ENCODE results near the gene OCEL1. TPM values are rescaled to one million over a fixed set of nuclear protein-coding genes. Genes with fewer than 3 reads are reported as not detected.

Gene OCEL1
- total and polyA plus RNA-seq, 2 of the 13 experiments (the other 11 are each of a cell fraction or from before 2014, with no cell fraction given): 10.6 to 17.2 TPM

GRCh38 chr19:17255150-17255621 is 29.2 kb downstream of the OCEL1 start (continued):
- TF ChIP-seq, protein P1, sequence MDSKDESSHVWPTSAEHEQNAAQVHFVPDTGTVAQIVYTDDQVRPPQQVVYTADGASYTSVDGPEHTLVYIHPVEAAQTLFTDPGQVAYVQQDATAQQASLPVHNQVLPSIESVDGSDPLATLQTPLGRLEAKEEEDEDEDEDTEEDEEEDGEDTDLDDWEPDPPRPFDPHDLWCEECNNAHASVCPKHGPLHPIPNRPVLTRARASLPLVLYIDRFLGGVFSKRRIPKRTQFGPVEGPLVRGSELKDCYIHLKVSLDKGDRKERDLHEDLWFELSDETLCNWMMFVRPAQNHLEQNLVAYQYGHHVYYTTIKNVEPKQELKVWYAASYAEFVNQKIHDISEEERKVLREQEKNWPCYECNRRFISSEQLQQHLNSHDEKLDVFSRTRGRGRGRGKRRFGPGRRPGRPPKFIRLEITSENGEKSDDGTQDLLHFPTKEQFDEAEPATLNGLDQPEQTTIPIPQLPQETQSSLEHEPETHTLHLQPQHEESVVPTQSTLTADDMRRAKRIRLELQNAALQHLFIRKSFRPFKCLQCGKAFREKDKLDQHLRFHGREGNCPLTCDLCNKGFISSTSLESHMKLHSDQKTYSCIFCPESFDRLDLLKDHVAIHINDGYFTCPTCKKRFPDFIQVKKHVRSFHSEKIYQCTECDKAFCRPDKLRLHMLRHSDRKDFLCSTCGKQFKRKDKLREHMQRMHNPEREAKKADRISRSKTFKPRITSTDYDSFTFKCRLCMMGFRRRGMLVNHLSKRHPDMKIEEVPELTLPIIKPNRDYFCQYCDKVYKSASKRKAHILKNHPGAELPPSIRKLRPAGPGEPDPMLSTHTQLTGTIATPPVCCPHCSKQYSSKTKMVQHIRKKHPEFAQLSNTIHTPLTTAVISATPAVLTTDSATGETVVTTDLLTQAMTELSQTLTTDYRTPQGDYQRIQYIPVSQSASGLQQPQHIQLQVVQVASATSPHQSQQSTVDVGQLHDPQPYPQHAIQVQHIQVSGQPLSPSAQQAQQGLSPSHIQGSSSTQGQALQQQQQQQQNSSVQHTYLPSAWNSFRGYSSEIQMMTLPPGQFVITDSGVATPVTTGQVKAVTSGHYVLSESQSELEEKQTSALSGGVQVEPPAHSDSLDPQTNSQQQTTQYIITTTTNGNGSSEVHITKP (CRISPR knock-in tag; IDR thresholded peaks at IDR 0.05; ENCODE audit: low read depth): no peak
- TF ChIP-seq ZFP37 (CRISPR knock-in tag; IDR thresholded peaks at IDR 0.05; ENCODE audit: borderline replicate concordance) (no peak), ZNF550 (CRISPR knock-in tag; IDR thresholded peaks at IDR 0.05; ENCODE audit: borderline replicate concordance) (no peak), ARID4A (CRISPR knock-in tag; IDR thresholded peaks at IDR 0.05; ENCODE audit: borderline replicate concordance) (peak; percentile 49; the same call in 1 of the 2 replicates), ZSCAN21 (CRISPR knock-in tag; IDR thresholded peaks at IDR 0.05; ENCODE audit: borderline replicate concordance) (no peak), ZNF235 (CRISPR knock-in tag; IDR thresholded peaks at IDR 0.05; ENCODE audit: borderline replicate concordance) (no peak), SP140L (CRISPR knock-in tag; IDR thresholded peaks at IDR 0.05; ENCODE audit: borderline replicate concordance) (no peak), ZNF598 (CRISPR knock-in tag; IDR thresholded peaks at IDR 0.05; ENCODE audit: borderline replicate concordance) (no peak; the same call in 1 of the 2 replicates), ZNF709 (CRISPR knock-in tag; IDR thresholded peaks at IDR 0.05) (no peak), ATM (IDR thresholded peaks at IDR 0.05; ENCODE audit: borderline replicate concordance) (no peak), RXRB (CRISPR knock-in tag; IDR thresholded peaks at IDR 0.05; ENCODE audit: borderline replicate concordance) (peak; percentile 32; the same call in 1 of the 2 replicates)
- TF ChIP-seq, protein P2, sequence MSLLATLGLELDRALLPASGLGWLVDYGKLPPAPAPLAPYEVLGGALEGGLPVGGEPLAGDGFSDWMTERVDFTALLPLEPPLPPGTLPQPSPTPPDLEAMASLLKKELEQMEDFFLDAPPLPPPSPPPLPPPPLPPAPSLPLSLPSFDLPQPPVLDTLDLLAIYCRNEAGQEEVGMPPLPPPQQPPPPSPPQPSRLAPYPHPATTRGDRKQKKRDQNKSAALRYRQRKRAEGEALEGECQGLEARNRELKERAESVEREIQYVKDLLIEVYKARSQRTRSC (CRISPR knock-in tag; IDR thresholded peaks at IDR 0.05; ENCODE audit: low read depth): no peak
- TF ChIP-seq, protein P3, sequence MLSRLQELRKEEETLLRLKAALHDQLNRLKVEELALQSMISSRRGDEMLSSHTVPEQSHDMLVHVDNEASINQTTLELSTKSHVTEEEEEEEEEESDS (CRISPR knock-in tag; IDR thresholded peaks at IDR 0.05; ENCODE audit: borderline replicate concordance): no peak
- TF ChIP-seq, protein P4, sequence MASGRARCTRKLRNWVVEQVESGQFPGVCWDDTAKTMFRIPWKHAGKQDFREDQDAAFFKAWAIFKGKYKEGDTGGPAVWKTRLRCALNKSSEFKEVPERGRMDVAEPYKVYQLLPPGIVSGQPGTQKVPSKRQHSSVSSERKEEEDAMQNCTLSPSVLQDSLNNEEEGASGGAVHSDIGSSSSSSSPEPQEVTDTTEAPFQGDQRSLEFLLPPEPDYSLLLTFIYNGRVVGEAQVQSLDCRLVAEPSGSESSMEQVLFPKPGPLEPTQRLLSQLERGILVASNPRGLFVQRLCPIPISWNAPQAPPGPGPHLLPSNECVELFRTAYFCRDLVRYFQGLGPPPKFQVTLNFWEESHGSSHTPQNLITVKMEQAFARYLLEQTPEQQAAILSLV (CRISPR knock-in tag; IDR thresholded peaks at IDR 0.05; ENCODE audit: borderline replicate concordance): no peak
- TF ChIP-seq, protein P5, sequence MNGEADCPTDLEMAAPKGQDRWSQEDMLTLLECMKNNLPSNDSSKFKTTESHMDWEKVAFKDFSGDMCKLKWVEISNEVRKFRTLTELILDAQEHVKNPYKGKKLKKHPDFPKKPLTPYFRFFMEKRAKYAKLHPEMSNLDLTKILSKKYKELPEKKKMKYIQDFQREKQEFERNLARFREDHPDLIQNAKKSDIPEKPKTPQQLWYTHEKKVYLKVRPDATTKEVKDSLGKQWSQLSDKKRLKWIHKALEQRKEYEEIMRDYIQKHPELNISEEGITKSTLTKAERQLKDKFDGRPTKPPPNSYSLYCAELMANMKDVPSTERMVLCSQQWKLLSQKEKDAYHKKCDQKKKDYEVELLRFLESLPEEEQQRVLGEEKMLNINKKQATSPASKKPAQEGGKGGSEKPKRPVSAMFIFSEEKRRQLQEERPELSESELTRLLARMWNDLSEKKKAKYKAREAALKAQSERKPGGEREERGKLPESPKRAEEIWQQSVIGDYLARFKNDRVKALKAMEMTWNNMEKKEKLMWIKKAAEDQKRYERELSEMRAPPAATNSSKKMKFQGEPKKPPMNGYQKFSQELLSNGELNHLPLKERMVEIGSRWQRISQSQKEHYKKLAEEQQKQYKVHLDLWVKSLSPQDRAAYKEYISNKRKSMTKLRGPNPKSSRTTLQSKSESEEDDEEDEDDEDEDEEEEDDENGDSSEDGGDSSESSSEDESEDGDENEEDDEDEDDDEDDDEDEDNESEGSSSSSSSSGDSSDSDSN (CRISPR knock-in tag; IDR thresholded peaks at IDR 0.05): peak; percentile 78

All from HepG2 (cell line).